22Rv1 (cell line): ENCODE data around the gene RBM7.

Experiments
- H3K27ac ChIP-seq: fragments of 450-650 bp; 2 replicates; pipeline ENCODE4 v1.5.1; 2017
- ZFX ChIP-seq: fragments of 450-650 bp; IDR thresholded peaks from 2 replicates; pipeline ENCODE4 v1.6.1; 2017; ENCODE audit warnings: antibody characterized with exemption, borderline replicate concordance
- TF ChIP-seq, protein P1 (sequence below): fragments of 450-650 bp; IDR thresholded peaks from 2 replicates; pipeline ENCODE4 v1.5.1; 2017; ENCODE audit warnings: mild to moderate bottlenecking

RBM7 gene

DNA sequence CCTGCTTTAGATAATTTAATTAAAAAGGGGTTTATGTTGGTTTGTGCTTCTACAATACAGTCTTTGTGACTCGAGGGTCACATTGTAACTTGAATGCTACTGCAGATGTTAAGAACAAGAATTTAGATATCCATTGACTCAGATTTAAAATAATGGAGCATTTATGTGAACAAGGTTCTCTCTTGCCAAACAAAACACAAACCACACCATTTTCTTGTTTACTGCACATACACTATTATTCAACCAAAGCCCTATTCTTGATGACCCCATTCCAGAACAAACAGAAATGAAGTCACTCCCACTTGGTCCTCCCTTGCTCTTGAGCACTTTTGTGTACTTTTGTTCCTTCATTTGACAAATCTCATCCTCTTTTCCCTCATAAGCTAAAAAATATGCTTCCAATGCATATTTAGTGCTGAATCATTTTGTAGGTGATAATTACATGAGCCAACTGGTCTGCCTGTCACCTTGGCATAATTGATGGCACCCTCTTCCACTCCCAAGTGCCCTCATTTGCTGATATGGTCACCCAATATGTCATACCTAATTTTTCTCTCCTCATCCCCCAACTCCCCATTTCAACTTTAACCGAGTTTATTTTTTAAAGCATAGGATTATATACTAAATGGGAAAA is 3.0 kb upstream of the RBM7 start:
- TF ChIP-seq, protein P1, sequence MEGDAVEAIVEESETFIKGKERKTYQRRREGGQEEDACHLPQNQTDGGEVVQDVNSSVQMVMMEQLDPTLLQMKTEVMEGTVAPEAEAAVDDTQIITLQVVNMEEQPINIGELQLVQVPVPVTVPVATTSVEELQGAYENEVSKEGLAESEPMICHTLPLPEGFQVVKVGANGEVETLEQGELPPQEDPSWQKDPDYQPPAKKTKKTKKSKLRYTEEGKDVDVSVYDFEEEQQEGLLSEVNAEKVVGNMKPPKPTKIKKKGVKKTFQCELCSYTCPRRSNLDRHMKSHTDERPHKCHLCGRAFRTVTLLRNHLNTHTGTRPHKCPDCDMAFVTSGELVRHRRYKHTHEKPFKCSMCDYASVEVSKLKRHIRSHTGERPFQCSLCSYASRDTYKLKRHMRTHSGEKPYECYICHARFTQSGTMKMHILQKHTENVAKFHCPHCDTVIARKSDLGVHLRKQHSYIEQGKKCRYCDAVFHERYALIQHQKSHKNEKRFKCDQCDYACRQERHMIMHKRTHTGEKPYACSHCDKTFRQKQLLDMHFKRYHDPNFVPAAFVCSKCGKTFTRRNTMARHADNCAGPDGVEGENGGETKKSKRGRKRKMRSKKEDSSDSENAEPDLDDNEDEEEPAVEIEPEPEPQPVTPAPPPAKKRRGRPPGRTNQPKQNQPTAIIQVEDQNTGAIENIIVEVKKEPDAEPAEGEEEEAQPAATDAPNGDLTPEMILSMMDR = no peak
- no peak for TF ChIP-seq ZFX
- H3K27ac ChIP-seq = no peak overlapping the region

- TF ChIP-seq, protein P1 = no peak
- TF ChIP-seq ZFX = no peak
- no peak overlapping the region for H3K27ac ChIP-seq
Measured at GRCh38 chr11:114398303-114398920, 2.1 kb upstream of the RBM7 start.

- peak overlapping the region; percentile 80 for H3K27ac ChIP-seq
Measured at GRCh38 chr11:114399490-114400215, 813 bp upstream of the RBM7 start.

DNA sequence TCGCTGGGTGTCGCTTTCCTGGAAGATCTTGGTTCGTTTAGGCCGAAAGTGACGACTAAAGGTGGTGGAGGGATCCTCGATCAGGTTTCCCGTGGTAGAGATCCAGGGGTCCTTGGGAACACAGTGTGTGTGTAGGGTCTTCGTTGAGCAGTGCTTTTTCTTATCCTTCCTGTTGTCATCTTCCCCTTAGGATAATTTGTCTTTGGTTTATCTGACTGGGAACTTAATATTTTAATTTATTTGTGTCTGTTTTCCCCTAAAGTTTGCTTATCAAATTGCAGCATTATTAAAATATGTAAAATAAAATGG is 403 bp downstream of the RBM7 start:
- no peak for TF ChIP-seq ZFX
- TF ChIP-seq, protein P1 = no peak
- H3K27ac ChIP-seq = peak overlapping the region; percentile 80

More at GRCh38 chr11:114399490-114400215, 813 bp upstream of the RBM7 start:
- TF ChIP-seq ZFX = no peak
- TF ChIP-seq, protein P1 = no peak

DNA sequence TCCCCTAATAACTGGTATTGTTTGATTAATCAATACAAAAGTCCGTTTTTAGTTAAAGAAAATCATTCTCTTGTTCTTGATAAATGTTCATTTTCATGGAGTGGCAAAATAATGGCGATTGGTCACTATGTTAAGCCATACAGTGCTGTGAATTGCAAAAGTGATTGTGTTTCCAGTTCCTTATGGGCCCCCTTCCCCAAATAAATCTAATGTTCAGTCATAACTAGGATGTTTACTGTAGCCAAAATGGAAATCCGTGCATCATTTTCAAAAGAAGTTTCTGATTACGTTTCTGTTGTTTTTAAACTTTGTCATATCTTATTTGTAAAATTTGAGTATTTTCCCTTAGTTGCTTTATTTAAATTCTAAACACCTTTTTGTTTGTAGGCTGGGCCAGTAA is 845 bp downstream of the RBM7 start:
- peak overlapping the region; percentile 80 for H3K27ac ChIP-seq
- TF ChIP-seq ZFX = no peak
- TF ChIP-seq, protein P1 = no peak

- no peak overlapping the region for H3K27ac ChIP-seq
- no peak for TF ChIP-seq ZFX
- TF ChIP-seq, protein P1 = no peak
Measured at GRCh38 chr11:114412946-114413345, 12.5 kb downstream of the RBM7 start.

DNA sequence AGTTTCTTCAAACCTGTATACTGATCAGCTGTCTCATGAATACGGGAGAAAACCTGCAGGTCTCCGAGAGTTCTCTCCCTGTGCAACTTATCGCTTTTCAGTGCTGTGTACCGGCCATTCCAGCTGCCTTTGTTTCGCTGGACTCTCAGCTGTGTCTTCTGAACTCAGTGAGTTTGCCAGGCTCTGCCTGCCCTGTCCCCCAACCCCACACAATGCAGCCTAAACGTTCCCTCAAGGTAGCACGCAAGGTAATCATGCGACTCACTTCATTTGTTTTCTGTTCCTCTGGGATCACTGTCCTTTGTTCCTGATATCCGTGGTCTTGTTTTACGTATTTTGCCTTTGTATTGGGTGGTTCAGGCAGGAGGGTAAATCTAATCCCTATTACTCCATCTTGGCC is 13.5 kb downstream of the RBM7 start:
- H3K27ac ChIP-seq = no peak overlapping the region
- TF ChIP-seq, protein P1 = no peak
- no peak for TF ChIP-seq ZFX
